ENCODE measurements around the gene INVS. TPM values are rescaled to one million over a fixed set of nuclear protein-coding genes. Genes with fewer than 3 reads are reported as not detected.

The INVS gene
- total and polyA plus RNA-seq, 2 of the 4 experiments (the other 2 are of a cell fraction) = 9.2 to 33.5 TPM

DNA sequence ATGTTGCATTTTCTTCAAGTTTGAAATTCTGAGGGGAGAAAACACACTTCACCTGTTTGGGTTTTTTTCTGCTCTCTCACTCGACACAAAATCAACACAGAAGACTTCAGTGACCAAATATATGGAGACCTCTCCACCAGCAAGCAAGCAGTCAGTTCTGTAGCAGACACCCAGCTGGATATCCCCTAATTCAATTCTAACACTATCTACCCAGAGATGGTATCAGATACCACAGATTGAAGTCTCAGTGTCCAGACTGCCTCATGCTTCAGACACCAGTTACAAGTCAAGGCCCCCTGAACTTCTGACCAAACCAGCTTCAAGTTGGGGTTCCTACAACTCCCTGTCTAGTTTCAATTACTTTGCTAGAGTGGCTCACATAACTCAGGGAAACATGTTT is 97.8 kb downstream of the INVS start:
- H3K56ac ChIP-seq (ENCODE audit: extremely low read depth, insufficient read depth, low read length) = no peak overlapping the region
- TF ChIP-seq RAD21 (IDR thresholded peaks at IDR 0.05; ENCODE audit: low read length) = no peak
- no peak for TF ChIP-seq NFE2L2 (IDR thresholded peaks at IDR 0.05; ENCODE audit: low read depth, low read length)
- no peak for TF ChIP-seq RCOR1 (IDR thresholded peaks at IDR 0.05; ENCODE audit: insufficient replicate concordance, low read length)
- TF ChIP-seq FOS (IDR thresholded peaks at IDR 0.05; ENCODE audit: low read depth, low read length) = no peak
- H3K4me2 ChIP-seq (ENCODE audit: low read depth, low read length) = no peak overlapping the region
- no peak overlapping the region for H3K9ac ChIP-seq (ENCODE audit: low read depth, low read length)
- no peak overlapping the region for H2BK5ac ChIP-seq (ENCODE audit: low read depth, low read length, poor library complexity, severe bottlenecking)
- no peak overlapping the region for H2AK5ac ChIP-seq (ENCODE audit: low read depth, low read length)
- no peaks in the 10 kb centered on the region for H3K27me3 ChIP-seq (ENCODE audit: control insufficient read depth, insufficient read depth, low read length)
- ATAC-seq (ENCODE audit: low read depth) (no peak), DNase-seq (no peak)
- no TSS peak for BruUV-seq (replicated peaks)
- H3K9me1 ChIP-seq (ENCODE audit: insufficient read depth, low read length) = no peaks in the 10 kb centered on the region
- no peak overlapping the region for H2BK20ac ChIP-seq (ENCODE audit: low read depth, low read length)
- H3K27ac ChIP-seq (ENCODE audit: insufficient read depth, low read length) = no peak overlapping the region
- no peak overlapping the region for H3K18ac ChIP-seq (ENCODE audit: low read depth, low read length)
- H3K4me1 ChIP-seq (ENCODE audit: control insufficient read depth, insufficient read depth, low read length) = no peaks in the 10 kb centered on the region
- intact Hi-C loops (cut with micrococcal nuclease) (no loop called here), in situ Hi-C loops (cut with MboI; ENCODE audit: low sequenced_read_pairs) (no loop called here), dilution Hi-C loops (cut with HindIII; ENCODE audit: low sequenced_read_pairs, unreplicated experiment) (no loop called here)
- H3K36me3 ChIP-seq (ENCODE audit: control insufficient read depth, insufficient read depth, low read length) = peaks cover 2% of the 10 kb centered on the region; the same call in 1 of the 2 replicates
- H3K14ac ChIP-seq (replicated peaks; ENCODE audit: low read depth, low read length) = no peak overlapping the region
- no peak overlapping the region for H2BK15ac ChIP-seq (ENCODE audit: low read depth, low read length)
- no peak overlapping the region for H4K91ac ChIP-seq (ENCODE audit: insufficient read depth, low read depth, low read length)
- POLR2A ChIA-PET (ENCODE audit: unreplicated experiment) = no interaction called here
- H2AK9ac ChIP-seq (replicated peaks; ENCODE audit: low read depth, low read length, poor library complexity) = no peak overlapping the region
- no peak overlapping the region for H3K23ac ChIP-seq (ENCODE audit: low read depth, low read length)
- CTCF ChIA-PET = interaction anchor here (0.8 kb wide), 2 partner anchors 10 to 175 kb away, joined by 3 read pairs; no protein-coding TSS in a partner anchor
- no peak overlapping the region for H2AFZ ChIP-seq (replicated peaks; ENCODE audit: low read length, poor library complexity)
- no peak overlapping the region for H2BK120ac ChIP-seq (ENCODE audit: low read depth, low read length)
- no peak overlapping the region for H3K4ac ChIP-seq (ENCODE audit: low read depth, low read length)
- peaks cover 1% of the 10 kb centered on the region; the same call in 1 of the 2 replicates for H3K9me3 ChIP-seq (ENCODE audit: control insufficient read depth, insufficient read depth, low read length)
- no peak overlapping the region for H4K5ac ChIP-seq (ENCODE audit: low read depth, low read length)
- WGBS, 2 experiments (ENCODE audit: extremely low coverage in 2 of 2, insufficient read length in 1 of 2) = no CpG with 5 or more reads among the region's 1 CpG
- H4K20me1 ChIP-seq (ENCODE audit: insufficient read depth, low read length) = no peaks in the 10 kb centered on the region
- H3K79me1 ChIP-seq (ENCODE audit: low read depth in 1 of 2, low read length in 2 of 2) = peaks cover 0 to 3% of the 10 kb centered on the region in 2 experiments; a peak in 2 of 4 replicates
- no peak overlapping the region for H3K4me3 ChIP-seq (ENCODE audit: insufficient read depth, low read depth, low read length)
- H4K8ac ChIP-seq (ENCODE audit: low read depth in 2 of 2, low read length in 2 of 2) = no peak overlapping the region
